DND-41 (cell line): ENCODE measurements around the gene HS2ST1.

Source experiments
- EZH2 ChIP-seq: IDR thresholded peaks from 3 replicates; pipeline ENCODE4 v1.6.1; 2012; ENCODE audit warnings: borderline replicate concordance, low read depth, mild to moderate bottlenecking, moderate library complexity, low read length, inconsistent platforms; ENCODE audit not compliant: severe bottlenecking
- TF ChIP-seq, protein P1 (sequence below): IDR thresholded peaks from 2 replicates; pipeline ENCODE4 v1.5.1; 2012; ENCODE audit warnings: borderline replicate concordance, low read length, moderate library complexity, mild to moderate bottlenecking; ENCODE audit not compliant: poor library complexity, severe bottlenecking; ENCODE audit errors: extremely low read depth

DNA sequence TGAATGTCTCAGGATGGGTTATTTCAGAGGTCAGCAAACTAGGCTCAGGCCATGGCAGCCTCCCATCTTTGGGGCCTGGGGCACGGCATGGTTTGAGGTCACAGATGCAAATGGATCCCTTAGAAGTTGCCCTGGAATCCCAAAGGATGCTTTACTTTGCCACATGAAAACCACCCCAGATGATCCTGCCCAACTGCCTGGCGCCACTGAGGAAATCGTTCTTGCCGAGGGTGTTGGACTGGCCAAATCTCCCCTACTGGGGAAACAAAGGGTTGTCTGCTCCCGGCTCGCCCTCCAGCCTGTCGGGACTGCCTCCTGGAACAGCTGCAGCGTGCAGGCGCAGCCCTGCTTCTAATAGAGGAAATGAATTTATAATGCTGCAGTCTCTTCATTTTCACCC is 241.2 kb downstream of the HS2ST1 start:
- TF ChIP-seq, protein P1, sequence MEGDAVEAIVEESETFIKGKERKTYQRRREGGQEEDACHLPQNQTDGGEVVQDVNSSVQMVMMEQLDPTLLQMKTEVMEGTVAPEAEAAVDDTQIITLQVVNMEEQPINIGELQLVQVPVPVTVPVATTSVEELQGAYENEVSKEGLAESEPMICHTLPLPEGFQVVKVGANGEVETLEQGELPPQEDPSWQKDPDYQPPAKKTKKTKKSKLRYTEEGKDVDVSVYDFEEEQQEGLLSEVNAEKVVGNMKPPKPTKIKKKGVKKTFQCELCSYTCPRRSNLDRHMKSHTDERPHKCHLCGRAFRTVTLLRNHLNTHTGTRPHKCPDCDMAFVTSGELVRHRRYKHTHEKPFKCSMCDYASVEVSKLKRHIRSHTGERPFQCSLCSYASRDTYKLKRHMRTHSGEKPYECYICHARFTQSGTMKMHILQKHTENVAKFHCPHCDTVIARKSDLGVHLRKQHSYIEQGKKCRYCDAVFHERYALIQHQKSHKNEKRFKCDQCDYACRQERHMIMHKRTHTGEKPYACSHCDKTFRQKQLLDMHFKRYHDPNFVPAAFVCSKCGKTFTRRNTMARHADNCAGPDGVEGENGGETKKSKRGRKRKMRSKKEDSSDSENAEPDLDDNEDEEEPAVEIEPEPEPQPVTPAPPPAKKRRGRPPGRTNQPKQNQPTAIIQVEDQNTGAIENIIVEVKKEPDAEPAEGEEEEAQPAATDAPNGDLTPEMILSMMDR: no peak
- TF ChIP-seq EZH2: no peak
